OCI-LY7 (cell line): ENCODE data around the gene DENND1A. TPM values are rescaled to one million over a fixed set of nuclear protein-coding genes. Genes with fewer than 3 reads are reported as not detected.

Experiments used
- BruUV-seq: library from RNA; stranded (reverse); fragments of 400-500 nt; replicated peaks from 2 replicates; lab custom pipeline; 2021; lab: Mats Ljungman, UMichigan
- CTCF ChIA-PET: fragments of 300-600 bp; sonication (Branson Sonifier 250); formaldehyde crosslinking; loops from one replicate; lab custom pipeline; 2022; ENCODE audit warnings: antibody characterized with exemption; ENCODE audit not compliant: unreplicated experiment; lab: Charles Lee
- POLR2A ChIA-PET: fragments of 300-600 bp; sonication (Branson Sonifier 250); formaldehyde crosslinking; loops from one replicate; lab custom pipeline; 2022; ENCODE audit warnings: antibody characterized with exemption; lab: Charles Lee
- DNase-seq: peaks from one replicate; pipeline ENCODE4 v3.0.0-alpha.2; 2015; ENCODE audit warnings: low spot score
- H2AFZ ChIP-seq: fragments of 200-600 bp; sonication (generic), shearing (Covaris generic); 2 replicates; pipeline ENCODE4 v1.6.1; 2014; ENCODE audit warnings: mild to moderate bottlenecking, antibody characterized with exemption, low read length, moderate library complexity
- H3K27ac ChIP-seq: fragments of 200-600 bp; sonication (generic); 2 replicates; pipeline ENCODE4 v1.5.1; 2014; ENCODE audit warnings: mixed run types, low read depth, mild to moderate bottlenecking, moderate library complexity, low read length, inconsistent platforms; ENCODE audit not compliant: poor library complexity, severe bottlenecking
- H3K36me3 ChIP-seq: fragments of 200-600 bp; sonication (generic); 2 replicates; pipeline ENCODE4 v1.6.1; 2014; ENCODE audit warnings: mild to moderate bottlenecking, antibody characterized with exemption, low read length, moderate library complexity, mixed read lengths; ENCODE audit not compliant: insufficient read depth
- H3K4me1 ChIP-seq: fragments of 200-600 bp; sonication (generic); 2 replicates; pipeline ENCODE4 v1.5.1; 2014; ENCODE audit warnings: mild to moderate bottlenecking, low read length; ENCODE audit not compliant: insufficient read depth, poor library complexity, severe bottlenecking
- H3K4me2 ChIP-seq: fragments of 200-600 bp; sonication (generic); 2 replicates; pipeline ENCODE4 v1.6.1; 2014; ENCODE audit warnings: mild to moderate bottlenecking, low read length
- H3K4me3 ChIP-seq: fragments of 200-600 bp; sonication (generic); 2 replicates; pipeline ENCODE4 v1.5.1; 2014; ENCODE audit warnings: mild to moderate bottlenecking, low read depth, low read length; ENCODE audit not compliant: poor library complexity, severe bottlenecking
- H3K79me2 ChIP-seq: fragments of 200-600 bp; sonication (generic); 2 replicates; pipeline ENCODE4 v1.6.1; 2016; ENCODE audit warnings: low read depth, mild to moderate bottlenecking, low read length, moderate library complexity, mixed read lengths; ENCODE audit not compliant: insufficient read depth
- H3K9me2 ChIP-seq: fragments of 200-600 bp; sonication (generic); 2 replicates; pipeline ENCODE4 v1.6.1; 2016; ENCODE audit warnings: mild to moderate bottlenecking, low read length, mixed read lengths; ENCODE audit not compliant: insufficient read depth
- H3K9me3 ChIP-seq: fragments of 200-600 bp; sonication (generic); 2 replicates; pipeline ENCODE4 v1.6.1; 2014; ENCODE audit warnings: mild to moderate bottlenecking, mixed run types, low read length, mixed read lengths
- H4K20me1 ChIP-seq: fragments of 200-600 bp; sonication (generic); 2 replicates; pipeline ENCODE4 v1.6.1; 2014; ENCODE audit warnings: mild to moderate bottlenecking, antibody characterized with exemption, low read length, moderate library complexity, mixed read lengths; ENCODE audit not compliant: insufficient read depth
- CTCF ChIP-seq: fragments of 200-600 bp; sonication (generic); conservative IDR thresholded peaks from 2 replicates; pipeline ENCODE4 v1.5.1; 2014; ENCODE audit warnings: mild to moderate bottlenecking, antibody characterized with exemption, low read length, moderate library complexity, mixed read lengths
- EZH2phosphoT487 ChIP-seq: fragments of 200-600 bp; sonication (generic); IDR thresholded peaks from 2 replicates; pipeline ENCODE4 v1.6.1; 2018; ENCODE audit warnings: low read depth, borderline replicate concordance, mild to moderate bottlenecking, mixed run types, antibody characterized with exemption, low read length, moderate library complexity, mixed read lengths
- intact Hi-C: fragments of 100-400 bp; cut with micrococcal nuclease; formaldehyde crosslinking; loops from one replicate; pipeline ENCODE4 v1.10.0; 2022; ENCODE audit not compliant: unreplicated experiment
- total RNA-seq, 2 experiments: library from RNA; depleted of rRNA in 1 of 2; stranded (reverse); fragments of >200 nt in 1 of 2; shearing (Covaris generic) in 1 of 2; gene quantifications; 2 replicates each; pipeline ENCODE4 v1.2.3, GENCODE V29; 2014 to 2022

The DENND1A gene
- total RNA-seq, 2 experiments from 2014 or later, result 17.9 to 36.3 TPM

DNA sequence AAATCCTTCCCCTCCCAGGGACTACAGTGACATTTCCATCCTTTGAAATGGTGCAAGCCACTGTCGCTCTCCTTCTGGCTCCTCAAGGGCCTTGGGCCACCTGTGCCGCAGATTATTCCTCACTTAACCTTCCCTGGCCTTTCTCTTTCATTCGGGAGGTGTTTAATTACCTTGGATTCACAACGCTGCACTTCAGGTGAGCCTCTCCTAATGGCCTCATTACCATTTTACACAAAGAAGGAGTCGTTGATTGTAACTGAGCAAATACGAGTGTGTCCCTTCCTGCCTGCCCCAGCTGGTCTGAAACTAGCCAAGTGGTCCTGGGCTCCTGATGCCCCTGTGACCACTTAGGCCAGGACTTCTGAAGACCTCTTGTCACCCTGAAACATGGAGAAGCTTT is 368.9 kb downstream of the DENND1A start:
- intact Hi-C loops, result no loop called here
- Histone ChIP-seq H3K4me1 (no peaks in the 10 kb centered on the region), H3K4me3 (no peak overlapping the region), H4K20me1 (no peaks in the 10 kb centered on the region), H3K36me3 (no peaks in the 10 kb centered on the region), H3K4me2 (no peak overlapping the region), H3K27ac (no peak overlapping the region), H3K9me3 (no peaks in the 10 kb centered on the region), H3K9me2 (no peaks in the 10 kb centered on the region), H2AFZ (no peak overlapping the region), H3K79me2 (no peaks in the 10 kb centered on the region)
- ChIA-PET POLR2A (interaction anchor here (0.6 kb wide), 1 partner anchor 28 kb away, joined by 4 read pairs; no protein-coding TSS in a partner anchor), CTCF (no interaction called here)
- no peak for TF ChIP-seq EZH2phosphoT487
- no peak for TF ChIP-seq CTCF
- no TSS peak for BruUV-seq
- DNase-seq, result no peak

GRCh38 chr9:123556464-123557435 is 373.2 kb downstream of the DENND1A start:
- no peaks in the 10 kb centered on the region for H3K9me3 ChIP-seq
- H3K27ac ChIP-seq, result no peak overlapping the region
- POLR2A ChIA-PET, result no interaction called here
- intact Hi-C loops, result no loop called here
- H3K4me1 ChIP-seq, result no peaks in the 10 kb centered on the region
- no peaks in the 10 kb centered on the region for H3K9me2 ChIP-seq
- H3K36me3 ChIP-seq, result no peaks in the 10 kb centered on the region
- CTCF ChIA-PET, result no interaction called here
- no peak overlapping the region for H3K4me2 ChIP-seq
- no peak overlapping the region for H2AFZ ChIP-seq
- no peak for TF ChIP-seq EZH2phosphoT487
- no peak for TF ChIP-seq CTCF
- H3K79me2 ChIP-seq, result no peaks in the 10 kb centered on the region
- no peak overlapping the region for H3K4me3 ChIP-seq
- H4K20me1 ChIP-seq, result no peaks in the 10 kb centered on the region
- no TSS peak for BruUV-seq
- no peak for DNase-seq

GRCh38 chr9:123555646-123556045 is 374.3 kb downstream of the DENND1A start:
- H2AFZ ChIP-seq, result no peak overlapping the region
- no peaks in the 10 kb centered on the region for H3K9me3 ChIP-seq
- no peak for TF ChIP-seq EZH2phosphoT487
- TF ChIP-seq CTCF, result no peak
- no peaks in the 10 kb centered on the region for H3K36me3 ChIP-seq
- ChIA-PET POLR2A (no interaction called here), CTCF (no interaction called here)
- H3K27ac ChIP-seq, result no peak overlapping the region
- no peak overlapping the region for H3K4me2 ChIP-seq
- intact Hi-C loops, result no loop called here
- H3K4me3 ChIP-seq, result no peak overlapping the region
- no peaks in the 10 kb centered on the region for H3K4me1 ChIP-seq
- no peaks in the 10 kb centered on the region for H4K20me1 ChIP-seq
- BruUV-seq, result no TSS peak
- H3K79me2 ChIP-seq, result no peaks in the 10 kb centered on the region
- no peak for DNase-seq
- H3K9me2 ChIP-seq, result no peaks in the 10 kb centered on the region
